GM12801 (cell line): ENCODE results near the gene MGAT4A.

Source experiments
- CTCF ChIP-seq: IDR thresholded peaks from one replicate; pipeline ENCODE4 v1.5.1; 2011; ENCODE audit warnings: control low read depth; ENCODE audit not compliant: insufficient read length; ENCODE audit errors: extremely low read depth

MGAT4A gene

GRCh38 chr2:98676742-98677141 lies 54.2 kb downstream of the MGAT4A start:
- no peak for TF ChIP-seq CTCF

DNA sequence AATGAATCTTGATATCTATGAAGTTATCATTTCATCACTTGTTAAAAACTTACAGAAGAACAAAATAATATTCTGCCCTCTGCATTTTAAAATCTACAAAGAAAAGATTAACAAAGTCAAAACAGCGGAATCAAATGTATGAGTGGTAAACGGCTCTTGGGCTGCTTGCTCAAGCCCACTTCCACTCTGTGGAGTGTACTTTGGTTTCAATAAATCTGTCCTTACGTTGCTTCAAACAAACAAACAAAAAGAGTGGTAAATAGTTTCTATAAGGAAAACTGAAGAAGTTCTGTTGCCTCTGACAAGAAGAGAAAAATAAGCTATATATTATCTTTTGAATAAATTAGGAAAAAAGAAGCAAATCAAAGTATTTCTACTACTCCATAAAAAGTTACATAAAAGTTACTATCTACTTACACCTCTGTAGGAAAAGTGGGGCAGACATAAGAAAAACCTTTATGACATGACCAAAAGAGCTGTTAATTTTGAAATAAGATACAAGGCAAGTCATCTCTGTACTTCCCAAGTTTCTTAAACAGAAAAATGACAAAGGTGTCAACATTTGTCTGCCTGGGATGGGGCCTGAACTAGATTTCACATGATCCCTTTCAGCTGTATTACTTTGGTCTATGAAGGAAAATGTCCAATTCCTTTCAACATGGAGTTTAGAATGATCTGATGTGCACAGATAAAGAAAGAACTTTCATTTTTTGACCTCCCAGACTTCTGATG lies 56.5 kb downstream of the MGAT4A start:
- TF ChIP-seq CTCF, result no peak

- TF ChIP-seq CTCF, result no peak
Observed at GRCh38 chr2:98669675-98670074, 61.3 kb downstream of the MGAT4A start.

DNA sequence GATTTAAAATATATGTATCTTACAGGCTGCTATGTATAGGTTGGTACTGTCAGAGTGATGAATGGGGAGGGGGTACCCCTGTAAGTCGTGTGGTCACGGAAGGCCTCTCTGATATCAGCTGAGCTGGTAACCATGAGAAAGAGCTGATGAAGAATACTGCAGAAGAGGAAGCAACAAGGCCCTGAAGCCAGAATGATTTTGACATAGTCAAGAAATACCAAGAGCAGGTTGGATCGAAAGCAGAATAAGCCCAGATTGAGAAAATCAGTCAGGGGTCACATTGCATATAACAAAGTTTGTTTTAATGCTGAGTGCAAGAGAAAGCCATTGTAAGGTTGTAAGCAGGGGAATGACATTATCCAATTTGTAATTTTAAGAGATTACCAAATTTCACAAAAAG lies 65.3 kb downstream of the MGAT4A start:
- no peak for TF ChIP-seq CTCF

DNA sequence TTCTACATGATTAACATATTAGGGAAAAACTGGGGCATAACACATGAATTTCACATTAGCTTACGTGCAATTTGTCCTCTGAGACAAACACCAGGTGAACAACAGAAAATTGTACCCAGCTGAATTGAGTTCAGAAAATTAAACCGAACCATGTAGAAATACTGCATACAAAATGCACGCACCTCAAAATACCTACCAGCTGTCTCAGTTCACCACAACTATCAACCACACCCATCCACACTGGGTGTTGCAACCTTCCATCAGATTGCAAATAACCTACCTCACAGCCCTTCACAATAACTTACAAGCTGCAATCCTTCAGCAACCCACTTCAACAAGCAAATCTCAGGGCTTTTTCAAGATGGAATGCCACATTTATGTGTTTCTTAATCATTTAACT lies 66.6 kb downstream of the MGAT4A start:
- no peak for TF ChIP-seq CTCF

- TF ChIP-seq CTCF, result no peak
Observed at GRCh38 chr2:98663511-98664090, 67.3 kb downstream of the MGAT4A start.

DNA sequence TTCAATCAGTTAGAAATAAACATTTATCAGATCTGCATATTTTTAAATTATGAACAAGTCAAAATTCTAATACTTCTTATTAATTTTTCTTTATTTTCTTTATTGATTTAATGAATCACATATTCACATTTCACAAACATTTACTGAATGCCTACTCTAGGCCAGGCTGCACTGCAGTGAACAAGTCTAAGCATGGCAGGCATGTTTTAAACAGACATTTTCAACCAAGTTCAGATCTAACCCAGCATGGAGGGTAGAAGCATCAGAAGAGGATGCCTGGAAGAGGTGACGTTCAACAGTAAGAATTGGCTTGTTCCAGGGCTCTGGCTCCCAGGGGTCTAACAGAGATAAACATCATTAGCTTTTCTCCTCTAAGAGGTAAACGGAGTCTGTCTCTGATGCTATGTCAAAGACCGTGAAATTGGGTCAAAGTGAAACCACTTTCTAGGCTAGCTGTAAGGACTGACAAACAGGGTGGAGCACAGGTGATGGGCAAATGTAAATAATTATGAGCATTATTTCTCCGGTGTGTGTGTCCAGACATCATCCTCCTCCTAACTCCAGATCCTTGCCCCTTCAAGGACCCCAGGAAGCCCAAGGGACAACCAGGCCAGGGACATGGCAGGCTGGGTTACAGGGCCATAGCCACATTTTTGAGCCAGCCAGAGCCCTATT lies 72.0 kb downstream of the MGAT4A start:
- TF ChIP-seq CTCF, result no peak
